ENCODE results near the gene SETX. TPM values are rescaled to one million over a fixed set of nuclear protein-coding genes. Genes with fewer than 3 reads are reported as not detected.
A peak's percentile ranks its signal among the peaks of the same experiment; 100 is the strongest.

SETX gene
- polyA plus RNA-seq, 10 donors = 23.8 to 38.6 (median 33.2) TPM

GRCh38 chr9:132356324-132356924 lies 1.6 kb upstream of the SETX start:
- DNase-seq = no peak

GRCh38 chr9:132351404-132352045 lies 3.3 kb downstream of the SETX start:
- DNase-seq = no peak

- DNase-seq = no peak
These were observed 3.9 kb downstream of the SETX start for GRCh38 chr9:132350861-132351315.

DNA sequence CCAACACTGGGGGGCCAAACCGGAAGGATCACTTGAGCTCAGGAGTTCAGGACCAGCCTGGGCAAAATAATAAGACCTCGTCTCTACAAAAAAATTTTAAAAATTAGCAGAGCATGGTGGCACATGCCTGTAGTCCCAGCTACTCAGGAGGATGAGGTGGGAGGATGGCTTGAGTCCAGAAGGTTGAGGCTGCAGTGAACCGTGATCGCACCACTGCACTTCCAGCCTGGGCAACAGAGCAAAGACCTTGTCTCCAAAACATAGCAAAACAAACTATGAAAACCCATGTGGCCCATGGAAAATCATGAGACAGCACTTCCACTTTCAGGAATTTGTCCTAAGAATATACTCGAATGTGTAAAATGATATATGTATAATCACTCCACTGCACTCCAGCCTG lies 6.1 kb downstream of the SETX start:
- DNase-seq = no peak

DNA sequence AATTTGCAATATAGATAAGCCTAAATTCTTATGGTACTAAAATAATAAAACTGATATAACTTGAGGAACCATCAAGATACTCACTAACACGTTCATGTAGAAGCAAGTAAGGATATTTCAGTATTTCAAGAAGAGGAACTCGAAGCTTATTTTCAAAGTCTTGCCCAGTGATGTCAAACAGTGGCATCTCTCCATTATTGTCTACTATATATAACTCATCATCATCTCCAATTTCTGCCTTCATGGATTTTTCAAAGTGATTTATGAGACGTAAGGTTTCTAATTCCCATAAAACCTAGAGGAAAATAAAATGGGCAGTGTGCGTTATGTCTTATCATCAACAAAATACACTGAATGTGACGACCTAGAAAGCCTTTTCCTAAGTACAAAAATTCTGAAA lies 8.6 kb downstream of the SETX start:
- no peak for DNase-seq

- no peak for DNase-seq
These were observed 13.5 kb downstream of the SETX start for GRCh38 chr9:132341177-132341840.

DNA sequence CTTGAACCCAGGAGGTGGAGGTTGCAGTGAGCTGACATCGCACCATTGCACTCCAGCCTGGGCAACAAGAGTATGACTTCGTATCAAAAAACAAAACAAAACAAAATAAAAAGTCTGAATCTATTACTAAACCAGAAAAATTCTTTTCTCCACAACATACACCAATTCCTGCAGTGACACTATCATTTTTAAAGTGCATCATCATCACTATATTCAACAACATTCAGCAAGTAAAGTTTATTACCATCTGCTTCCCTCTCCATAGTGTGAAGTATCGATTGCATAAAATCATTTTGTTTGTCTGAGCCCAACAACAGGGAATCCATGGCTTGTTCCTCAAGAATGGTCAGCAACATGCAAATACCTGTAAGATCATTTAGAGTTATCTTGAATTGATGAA lies 20.4 kb downstream of the SETX start:
- no peak for DNase-seq

DNA sequence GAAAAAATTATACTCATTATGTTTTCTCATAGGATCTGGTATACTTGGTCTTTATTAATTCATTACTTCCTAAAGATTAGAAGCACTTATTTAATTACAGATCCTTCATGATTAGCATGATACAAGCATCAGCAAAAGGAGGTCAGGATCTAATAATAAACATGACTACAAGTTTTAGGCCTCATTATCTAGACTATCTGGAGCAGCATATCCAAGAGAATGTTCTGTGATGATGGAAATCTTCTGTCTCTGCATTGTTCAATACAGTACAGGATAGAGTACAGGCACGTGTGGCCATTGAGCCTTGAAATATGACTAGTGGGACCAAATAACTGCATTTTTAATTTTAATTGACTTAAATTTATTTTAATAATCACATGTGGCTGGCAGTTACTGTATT lies 21.2 kb downstream of the SETX start:
- DNase-seq = no peak

DNA sequence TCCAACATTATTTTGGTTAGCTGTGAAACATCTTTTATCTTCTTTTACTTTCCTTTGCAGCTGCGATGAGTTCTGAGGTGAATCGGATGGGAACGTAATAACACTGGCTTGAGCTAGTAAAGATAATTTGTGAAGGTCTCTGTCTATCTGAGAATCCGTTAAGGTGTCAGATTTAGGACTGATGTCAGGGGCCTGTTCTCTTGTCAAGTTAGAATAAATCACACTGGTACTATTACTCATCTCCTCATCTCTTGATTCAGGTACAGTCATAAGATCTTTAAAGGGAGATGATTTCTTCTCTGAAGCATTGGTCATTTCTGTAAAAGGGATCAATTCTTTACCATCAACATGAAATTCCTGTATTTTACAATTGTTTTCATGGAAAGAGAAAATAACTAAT lies 26.2 kb downstream of the SETX start:
- no peak for DNase-seq

DNA sequence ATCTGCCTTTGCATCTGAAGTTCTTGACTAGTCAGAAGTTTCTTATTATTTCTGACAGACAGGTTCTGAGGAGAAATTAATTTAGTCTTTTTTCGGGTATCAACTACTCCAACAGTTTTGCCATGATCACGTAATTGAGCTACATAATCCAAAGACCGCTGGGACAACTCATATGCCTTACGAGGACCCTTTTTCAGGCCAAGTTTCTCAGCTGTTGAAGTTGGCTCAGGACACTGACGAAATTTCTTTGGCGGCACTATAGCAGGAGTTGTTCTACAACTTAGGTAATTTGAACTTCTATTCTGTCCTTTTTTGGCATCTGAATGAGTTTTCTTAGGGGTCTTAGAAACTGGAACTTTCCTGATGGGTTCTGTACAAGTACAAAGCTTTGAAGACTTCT lies 27.2 kb downstream of the SETX start:
- peak; percentile 2 to 13 (median 11) for DNase-seq

DNA sequence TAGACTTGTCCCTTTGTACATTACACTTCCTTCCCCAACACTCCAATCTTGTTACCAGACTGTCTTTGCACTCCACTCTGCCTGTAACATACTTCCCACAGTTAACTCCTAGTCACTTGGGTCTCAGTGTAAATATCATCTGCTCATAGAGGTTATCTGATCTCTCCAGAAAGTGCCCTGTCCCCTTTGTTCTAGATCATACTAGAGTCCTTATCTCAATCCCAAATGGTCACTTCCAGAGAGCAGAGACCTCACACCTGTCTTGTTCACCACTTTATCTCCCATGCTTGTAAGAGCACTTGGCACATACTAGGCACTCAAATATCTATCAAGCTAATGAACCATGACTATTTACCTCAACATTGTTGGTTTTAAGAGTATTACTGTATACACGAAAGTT lies 30.4 kb downstream of the SETX start:
- DNase-seq = no peak

DNA sequence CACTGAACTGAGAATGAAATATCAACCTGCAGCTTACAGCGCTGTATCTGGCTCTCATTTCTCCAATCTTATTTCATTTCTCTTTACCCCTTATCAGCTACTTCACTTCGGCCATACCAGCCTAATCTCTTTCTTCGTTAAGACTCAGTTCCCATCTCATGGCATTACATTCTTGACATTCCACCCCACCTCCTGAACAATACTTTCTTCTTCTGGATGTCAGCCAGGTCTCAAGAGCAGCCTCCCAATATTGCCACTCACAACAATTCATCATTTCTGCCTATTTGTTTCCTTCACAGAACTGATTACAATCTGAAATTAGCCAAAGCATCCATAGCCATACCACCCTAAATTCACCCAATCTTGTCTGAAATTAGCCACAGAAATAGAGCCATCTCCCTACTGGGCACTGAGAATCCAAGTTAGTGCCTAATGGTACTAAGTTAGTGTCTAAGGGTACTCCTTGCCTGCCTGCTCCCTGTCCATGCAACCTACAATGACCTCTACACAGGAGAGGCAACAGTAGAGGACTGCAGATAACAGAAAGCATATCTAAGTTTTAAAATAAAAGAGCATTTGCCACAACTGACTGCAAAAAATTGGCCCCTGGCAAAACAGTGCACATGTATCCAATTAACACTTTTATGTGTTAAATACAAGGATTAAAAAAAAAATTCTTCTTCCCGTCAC lies 35.2 kb downstream of the SETX start:
- no peak for DNase-seq

- DNase-seq = no peak
These were observed 41.9 kb downstream of the SETX start for GRCh38 chr9:132312873-132313272.

- no peak for DNase-seq
These were observed 42.4 kb downstream of the SETX start for GRCh38 chr9:132312426-132312825.

GRCh38 chr9:132311978-132312377 lies 42.8 kb downstream of the SETX start:
- no peak for DNase-seq

- DNase-seq = no peak
These were observed 45.7 kb downstream of the SETX start for GRCh38 chr9:132309056-132309455.

DNA sequence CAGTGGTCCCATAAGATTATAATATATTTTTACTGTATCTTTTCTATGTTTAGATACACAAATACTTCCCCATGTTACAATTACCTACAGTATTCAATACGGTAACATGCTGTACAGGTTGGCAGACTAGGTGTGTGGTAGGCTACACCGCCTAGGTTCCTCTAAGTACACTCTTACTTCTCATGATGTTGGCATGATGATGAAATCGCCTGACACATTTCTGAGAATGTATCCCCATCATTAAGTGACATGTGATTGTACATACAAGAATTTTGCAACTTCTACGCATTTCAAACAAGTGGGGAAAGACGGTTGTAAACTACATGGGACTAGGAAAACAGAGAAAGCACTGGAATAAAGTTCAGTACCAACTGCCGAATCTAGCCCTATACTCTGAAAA lies 53.3 kb downstream of the SETX start:
- no peak for DNase-seq

- DNase-seq = peak; percentile 36 to 73 (median 51)
These were observed 55.6 kb downstream of the SETX start for GRCh38 chr9:132299221-132299620.

- no peak for DNase-seq
These were observed 59.6 kb downstream of the SETX start for GRCh38 chr9:132295181-132295580.

DNA sequence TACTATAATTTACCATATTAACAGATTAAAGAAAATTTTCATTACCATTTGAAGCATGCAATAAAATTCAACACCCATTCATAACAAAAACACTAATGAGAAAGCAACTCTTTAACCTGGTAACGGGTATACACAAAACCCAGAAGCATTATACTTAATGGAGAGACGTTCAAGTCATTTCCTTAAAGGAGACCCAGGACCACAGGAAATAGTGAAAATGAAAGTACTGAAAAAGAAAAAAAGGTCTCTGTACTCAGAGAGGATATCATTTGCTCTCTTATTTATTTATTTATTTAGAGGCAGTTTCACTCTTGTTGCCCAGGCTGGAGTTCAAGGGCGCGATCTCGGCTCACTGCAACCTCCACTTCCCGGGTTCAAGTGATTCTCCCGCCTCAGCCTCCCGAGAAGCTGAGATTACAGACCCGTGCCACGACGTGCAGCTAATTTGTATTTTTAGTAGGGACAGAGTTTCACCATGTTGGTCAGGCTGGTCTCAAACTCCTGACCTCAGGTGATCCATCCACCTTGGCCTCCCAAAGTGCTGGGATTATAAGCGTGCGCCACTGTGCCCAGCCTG lies 61.6 kb downstream of the SETX start:
- no peak for DNase-seq

DNA sequence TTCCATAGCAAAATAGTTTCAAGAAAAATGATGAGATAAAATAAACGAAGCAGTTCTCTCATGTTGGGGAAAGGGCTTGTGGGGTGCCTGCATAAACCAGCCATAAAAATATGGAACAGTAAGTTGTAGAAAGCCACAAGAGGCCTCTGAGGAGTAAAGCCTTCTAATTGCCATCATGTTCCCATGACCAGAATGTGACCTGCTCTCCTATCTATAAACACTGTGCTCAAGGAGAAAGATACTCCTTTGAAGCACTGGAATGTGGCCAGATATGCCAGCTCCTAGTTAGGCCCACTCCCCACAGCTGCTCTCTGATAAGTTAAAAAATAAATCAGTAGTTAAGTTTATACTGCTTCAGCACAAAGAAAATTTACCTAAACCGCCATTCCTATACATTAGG lies 65.8 kb downstream of the SETX start:
- DNase-seq = no peak

GRCh38 chr9:132288361-132288760 lies 66.4 kb downstream of the SETX start:
- no peak for DNase-seq

Measured in muscle of back (tissue), 11 donors.